Measurements from ENCODE around the gene AHDC1. TPM values are rescaled to one million over a fixed set of nuclear protein-coding genes. Genes with fewer than 3 reads are reported as not detected.

AHDC1 gene
- total and polyA plus RNA-seq, 9 of the 15 experiments (the other 6 are each of a cell fraction or from before 2014, with no cell fraction given), result 0.21 to 36.4 (median 4.7) TPM

- TF ChIP-seq PHF8 (IDR thresholded peaks at IDR 0.05; ENCODE audit: borderline replicate concordance, low read length) (peak; percentile 25; the same call in 1 of the 2 replicates), DMBX1 (CRISPR knock-in tag; IDR thresholded peaks at IDR 0.05; ENCODE audit: borderline replicate concordance) (no peak), ATF1 (CRISPR knock-in tag; IDR thresholded peaks at IDR 0.05) (no peak), ATF1 (tag; IDR thresholded peaks at IDR 0.05) (peak; percentile 67), NEUROD1 (IDR thresholded peaks at IDR 0.05; ENCODE audit: borderline replicate concordance, low read depth, low read length, partially characterized antibody) (peak; percentile 16), FOXK2 (conservative IDR thresholded peaks at IDR 0.05 in 1 of 2, IDR thresholded peaks at IDR 0.05 in 1 of 2; ENCODE audit: low read depth in 2 of 2) (peak; percentile 58 to 66; a peak in 1 of 4 replicates), TBL1XR1 (IDR thresholded peaks at IDR 0.05; ENCODE audit: low read length in 2 of 2) (no peak), NFE2L1 (tag; IDR thresholded peaks at IDR 0.05; ENCODE audit: borderline replicate concordance, low read depth) (no peak), RFX1 (IDR thresholded peaks at IDR 0.05) (no peak), MXI1 (IDR thresholded peaks at IDR 0.05; ENCODE audit: low read depth, low read length) (no peak), NCOA2 (IDR thresholded peaks at IDR 0.05; ENCODE audit: partially characterized antibody in 2 of 2) (no peak), RBFOX2 (IDR thresholded peaks at IDR 0.05; ENCODE audit: low read depth, low read length) (no peak), TCF3 (CRISPR knock-in tag; IDR thresholded peaks at IDR 0.05) (no peak), SMC3 (conservative IDR thresholded peaks at IDR 0.05; ENCODE audit: insufficient read depth, low read depth, low read length) (no peak), HNRNPUL1 (IDR thresholded peaks at IDR 0.05; ENCODE audit: low read length) (no peak)
- TF ChIP-seq, protein P1, sequence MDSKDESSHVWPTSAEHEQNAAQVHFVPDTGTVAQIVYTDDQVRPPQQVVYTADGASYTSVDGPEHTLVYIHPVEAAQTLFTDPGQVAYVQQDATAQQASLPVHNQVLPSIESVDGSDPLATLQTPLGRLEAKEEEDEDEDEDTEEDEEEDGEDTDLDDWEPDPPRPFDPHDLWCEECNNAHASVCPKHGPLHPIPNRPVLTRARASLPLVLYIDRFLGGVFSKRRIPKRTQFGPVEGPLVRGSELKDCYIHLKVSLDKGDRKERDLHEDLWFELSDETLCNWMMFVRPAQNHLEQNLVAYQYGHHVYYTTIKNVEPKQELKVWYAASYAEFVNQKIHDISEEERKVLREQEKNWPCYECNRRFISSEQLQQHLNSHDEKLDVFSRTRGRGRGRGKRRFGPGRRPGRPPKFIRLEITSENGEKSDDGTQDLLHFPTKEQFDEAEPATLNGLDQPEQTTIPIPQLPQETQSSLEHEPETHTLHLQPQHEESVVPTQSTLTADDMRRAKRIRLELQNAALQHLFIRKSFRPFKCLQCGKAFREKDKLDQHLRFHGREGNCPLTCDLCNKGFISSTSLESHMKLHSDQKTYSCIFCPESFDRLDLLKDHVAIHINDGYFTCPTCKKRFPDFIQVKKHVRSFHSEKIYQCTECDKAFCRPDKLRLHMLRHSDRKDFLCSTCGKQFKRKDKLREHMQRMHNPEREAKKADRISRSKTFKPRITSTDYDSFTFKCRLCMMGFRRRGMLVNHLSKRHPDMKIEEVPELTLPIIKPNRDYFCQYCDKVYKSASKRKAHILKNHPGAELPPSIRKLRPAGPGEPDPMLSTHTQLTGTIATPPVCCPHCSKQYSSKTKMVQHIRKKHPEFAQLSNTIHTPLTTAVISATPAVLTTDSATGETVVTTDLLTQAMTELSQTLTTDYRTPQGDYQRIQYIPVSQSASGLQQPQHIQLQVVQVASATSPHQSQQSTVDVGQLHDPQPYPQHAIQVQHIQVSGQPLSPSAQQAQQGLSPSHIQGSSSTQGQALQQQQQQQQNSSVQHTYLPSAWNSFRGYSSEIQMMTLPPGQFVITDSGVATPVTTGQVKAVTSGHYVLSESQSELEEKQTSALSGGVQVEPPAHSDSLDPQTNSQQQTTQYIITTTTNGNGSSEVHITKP (IDR thresholded peaks at IDR 0.05; ENCODE audit: partially characterized antibody), result peak; percentile 94
- TF ChIP-seq, protein P2, sequence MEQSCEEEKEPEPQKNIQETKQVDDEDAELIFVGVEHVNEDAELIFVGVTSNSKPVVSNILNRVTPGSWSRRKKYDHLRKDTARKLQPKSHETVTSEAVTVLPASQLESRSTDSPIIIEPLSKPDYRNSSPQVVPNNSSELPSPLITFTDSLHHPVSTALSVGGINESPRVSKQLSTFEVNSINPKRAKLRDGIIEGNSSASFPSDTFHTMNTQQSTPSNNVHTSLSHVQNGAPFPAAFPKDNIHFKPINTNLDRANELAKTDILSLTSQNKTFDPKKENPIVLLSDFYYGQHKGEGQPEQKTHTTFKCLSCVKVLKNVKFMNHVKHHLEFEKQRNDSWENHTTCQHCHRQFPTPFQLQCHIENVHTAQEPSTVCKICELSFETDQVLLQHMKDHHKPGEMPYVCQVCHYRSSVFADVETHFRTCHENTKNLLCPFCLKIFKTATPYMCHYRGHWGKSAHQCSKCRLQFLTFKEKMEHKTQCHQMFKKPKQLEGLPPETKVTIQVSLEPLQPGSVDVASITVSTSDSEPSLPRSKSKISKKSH (CRISPR knock-in tag; IDR thresholded peaks at IDR 0.05), result no peak
- TF ChIP-seq, protein P3, sequence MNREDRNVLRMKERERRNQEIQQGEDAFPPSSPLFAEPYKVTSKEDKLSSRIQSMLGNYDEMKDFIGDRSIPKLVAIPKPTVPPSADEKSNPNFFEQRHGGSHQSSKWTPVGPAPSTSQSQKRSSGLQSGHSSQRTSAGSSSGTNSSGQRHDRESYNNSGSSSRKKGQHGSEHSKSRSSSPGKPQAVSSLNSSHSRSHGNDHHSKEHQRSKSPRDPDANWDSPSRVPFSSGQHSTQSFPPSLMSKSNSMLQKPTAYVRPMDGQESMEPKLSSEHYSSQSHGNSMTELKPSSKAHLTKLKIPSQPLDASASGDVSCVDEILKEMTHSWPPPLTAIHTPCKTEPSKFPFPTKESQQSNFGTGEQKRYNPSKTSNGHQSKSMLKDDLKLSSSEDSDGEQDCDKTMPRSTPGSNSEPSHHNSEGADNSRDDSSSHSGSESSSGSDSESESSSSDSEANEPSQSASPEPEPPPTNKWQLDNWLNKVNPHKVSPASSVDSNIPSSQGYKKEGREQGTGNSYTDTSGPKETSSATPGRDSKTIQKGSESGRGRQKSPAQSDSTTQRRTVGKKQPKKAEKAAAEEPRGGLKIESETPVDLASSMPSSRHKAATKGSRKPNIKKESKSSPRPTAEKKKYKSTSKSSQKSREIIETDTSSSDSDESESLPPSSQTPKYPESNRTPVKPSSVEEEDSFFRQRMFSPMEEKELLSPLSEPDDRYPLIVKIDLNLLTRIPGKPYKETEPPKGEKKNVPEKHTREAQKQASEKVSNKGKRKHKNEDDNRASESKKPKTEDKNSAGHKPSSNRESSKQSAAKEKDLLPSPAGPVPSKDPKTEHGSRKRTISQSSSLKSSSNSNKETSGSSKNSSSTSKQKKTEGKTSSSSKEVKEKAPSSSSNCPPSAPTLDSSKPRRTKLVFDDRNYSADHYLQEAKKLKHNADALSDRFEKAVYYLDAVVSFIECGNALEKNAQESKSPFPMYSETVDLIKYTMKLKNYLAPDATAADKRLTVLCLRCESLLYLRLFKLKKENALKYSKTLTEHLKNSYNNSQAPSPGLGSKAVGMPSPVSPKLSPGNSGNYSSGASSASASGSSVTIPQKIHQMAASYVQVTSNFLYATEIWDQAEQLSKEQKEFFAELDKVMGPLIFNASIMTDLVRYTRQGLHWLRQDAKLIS (CRISPR knock-in tag; IDR thresholded peaks at IDR 0.05), result no peak
Observed at GRCh38 chr1:27650539-27651175, 46.7 kb upstream of the AHDC1 start (continued).

Data from K562 (cell line).